Cardiac fibroblast (primary cell): ENCODE measurements around the gene IRGC.

Experiments used
- DNase-seq, 2 donors: peaks; one replicate each; pipeline versions ENCODE4 v3.0.0 to v3.0.0-alpha.2; 2010; ENCODE audit warnings: low read depth in 2 of 2
- H3K4me3 ChIP-seq, 2 donors: replicated peaks in 1 of 2; 1 replicate in 1 of 2; 2 replicates in 1 of 2; pipeline ENCODE4 v1.5.1; 2011; ENCODE audit warnings: low read depth in 2 of 2, low read length in 2 of 2, mild to moderate bottlenecking in 2 of 2, moderate library complexity in 1 of 2
- CTCF ChIP-seq: IDR thresholded peaks from one replicate; pipeline ENCODE4 v1.5.1; 2011; ENCODE audit warnings: low read depth, mild to moderate bottlenecking, low read length, inconsistent platforms

Gene IRGC

GRCh38 chr19:43731346-43731745, 15.5 kb downstream of the IRGC start:
- no peak overlapping the region for H3K4me3 ChIP-seq
- TF ChIP-seq CTCF, result no peak
- no peak for DNase-seq

GRCh38 chr19:43731846-43732245, 16.0 kb downstream of the IRGC start:
- no peak for TF ChIP-seq CTCF
- DNase-seq, result peak in 1 of 2 donors; percentile 18
- H3K4me3 ChIP-seq, result no peak overlapping the region

GRCh38 chr19:43735013-43735412, 19.1 kb downstream of the IRGC start:
- DNase-seq, result no peak
- no peak overlapping the region for H3K4me3 ChIP-seq
- no peak for TF ChIP-seq CTCF

- H3K4me3 ChIP-seq, result no peak overlapping the region
- no peak for DNase-seq
- TF ChIP-seq CTCF, result no peak
Measured at GRCh38 chr19:43735957-43736356, 20.1 kb downstream of the IRGC start.

GRCh38 chr19:43738780-43739211, 22.9 kb downstream of the IRGC start:
- DNase-seq, result peak in 1 of 2 donors; percentile 17
- TF ChIP-seq CTCF, result no peak
- no peak overlapping the region for H3K4me3 ChIP-seq

GRCh38 chr19:43739439-43740235, 23.8 kb downstream of the IRGC start:
- H3K4me3 ChIP-seq, result no peak overlapping the region
- TF ChIP-seq CTCF, result no peak
- no peak for DNase-seq
